ENCODE data around the gene SIRT7. TPM values are rescaled to one million over a fixed set of nuclear protein-coding genes. Genes with fewer than 3 reads are reported as not detected.

The SIRT7 gene
- total RNA-seq, 3 donors from 2014 or later (not counting 1 experiment from before 2014, with no cell fraction given), result 75.8 to 102 (median 94.9) TPM

DNA sequence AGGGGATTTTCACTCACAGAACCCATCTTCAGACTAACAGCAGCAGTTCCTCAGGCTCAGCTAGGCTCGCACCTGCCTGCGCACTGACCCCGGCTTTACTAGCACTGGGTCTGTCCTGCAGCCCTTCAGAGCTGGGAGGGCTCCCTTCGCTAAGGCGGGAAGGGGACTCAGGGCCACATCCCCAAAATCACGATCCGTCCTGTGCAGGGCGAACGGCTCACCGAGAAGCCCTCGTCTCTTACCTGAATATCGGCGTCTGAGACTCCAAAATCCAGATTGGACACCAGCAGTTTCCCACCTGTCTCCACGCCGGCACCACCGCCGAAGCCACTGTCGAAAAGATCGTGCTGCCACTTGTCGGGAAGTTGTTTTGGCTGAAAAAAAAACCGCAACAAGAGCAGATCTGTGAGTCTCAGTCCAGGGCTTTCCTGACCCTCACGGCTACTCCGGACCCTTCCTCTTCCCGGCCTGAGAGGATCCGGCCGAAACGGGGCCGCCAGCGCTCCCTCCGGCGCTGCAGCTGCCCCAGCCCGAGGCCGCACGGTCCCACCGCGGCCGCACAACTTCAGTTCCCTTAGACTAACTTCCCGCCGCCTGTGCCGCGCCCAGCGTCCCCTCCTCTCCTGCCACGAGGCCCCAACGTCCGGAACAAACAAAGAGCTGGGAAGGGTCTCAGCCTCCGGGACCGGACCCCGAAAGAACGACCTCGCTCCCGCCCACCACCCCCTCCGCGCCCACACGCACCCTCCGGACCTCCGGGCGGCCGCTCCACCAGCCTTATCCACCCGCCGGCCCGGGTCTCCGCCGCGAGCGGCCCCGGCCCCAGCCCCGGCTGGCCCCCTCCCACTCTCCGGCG, 27.3 kb downstream of the SIRT7 start:
- 10% methylated on average over 65 of the region's 69 CpGs for WGBS (ENCODE audit: insufficient coverage)
- Mint-ChIP-seq H3K27ac (peak overlapping the region; percentile 93 to 96), H3K9me3 (no peaks in the 10 kb centered on the region), H3K4me3 (peak overlapping the region; percentile 84), H3K27me3 (ENCODE audit: low read depth in 2 of 2) (no peaks in the 10 kb centered on the region), H3K4me1 (peaks cover 10 to 21% of the 10 kb centered on the region in 2 donors), H3K36me3 (no peaks in the 10 kb centered on the region)
- intact Hi-C loops (cut with micrococcal nuclease), result no loop called here
- TF ChIP-seq, protein P1, sequence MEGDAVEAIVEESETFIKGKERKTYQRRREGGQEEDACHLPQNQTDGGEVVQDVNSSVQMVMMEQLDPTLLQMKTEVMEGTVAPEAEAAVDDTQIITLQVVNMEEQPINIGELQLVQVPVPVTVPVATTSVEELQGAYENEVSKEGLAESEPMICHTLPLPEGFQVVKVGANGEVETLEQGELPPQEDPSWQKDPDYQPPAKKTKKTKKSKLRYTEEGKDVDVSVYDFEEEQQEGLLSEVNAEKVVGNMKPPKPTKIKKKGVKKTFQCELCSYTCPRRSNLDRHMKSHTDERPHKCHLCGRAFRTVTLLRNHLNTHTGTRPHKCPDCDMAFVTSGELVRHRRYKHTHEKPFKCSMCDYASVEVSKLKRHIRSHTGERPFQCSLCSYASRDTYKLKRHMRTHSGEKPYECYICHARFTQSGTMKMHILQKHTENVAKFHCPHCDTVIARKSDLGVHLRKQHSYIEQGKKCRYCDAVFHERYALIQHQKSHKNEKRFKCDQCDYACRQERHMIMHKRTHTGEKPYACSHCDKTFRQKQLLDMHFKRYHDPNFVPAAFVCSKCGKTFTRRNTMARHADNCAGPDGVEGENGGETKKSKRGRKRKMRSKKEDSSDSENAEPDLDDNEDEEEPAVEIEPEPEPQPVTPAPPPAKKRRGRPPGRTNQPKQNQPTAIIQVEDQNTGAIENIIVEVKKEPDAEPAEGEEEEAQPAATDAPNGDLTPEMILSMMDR (IDR thresholded peaks at IDR 0.05), result no peak
- peak in 1 of 2 donors; percentile 47 for DNase-seq
- H3K4me1 ChIP-seq (ENCODE audit: control insufficient read depth, insufficient read depth, low read length), result peaks cover 23% of the 10 kb centered on the region
- H3K4me3 ChIP-seq (ENCODE audit: low read length), result peak overlapping the region; percentile 48
- ATAC-seq, result peak in 1 of 3 donors; percentile 1
- no peaks in the 10 kb centered on the region for H3K9me3 ChIP-seq (ENCODE audit: control insufficient read depth, insufficient read depth, low read length)
- H3K36me3 ChIP-seq (ENCODE audit: control insufficient read depth, insufficient read depth, low read length), result peaks cover 47% of the 10 kb centered on the region
- no peaks in the 10 kb centered on the region for H3K27me3 ChIP-seq (ENCODE audit: control insufficient read depth, insufficient read depth, low read length)
- H3K27ac ChIP-seq (ENCODE audit: low read length), result peak overlapping the region; percentile 70

DNA sequence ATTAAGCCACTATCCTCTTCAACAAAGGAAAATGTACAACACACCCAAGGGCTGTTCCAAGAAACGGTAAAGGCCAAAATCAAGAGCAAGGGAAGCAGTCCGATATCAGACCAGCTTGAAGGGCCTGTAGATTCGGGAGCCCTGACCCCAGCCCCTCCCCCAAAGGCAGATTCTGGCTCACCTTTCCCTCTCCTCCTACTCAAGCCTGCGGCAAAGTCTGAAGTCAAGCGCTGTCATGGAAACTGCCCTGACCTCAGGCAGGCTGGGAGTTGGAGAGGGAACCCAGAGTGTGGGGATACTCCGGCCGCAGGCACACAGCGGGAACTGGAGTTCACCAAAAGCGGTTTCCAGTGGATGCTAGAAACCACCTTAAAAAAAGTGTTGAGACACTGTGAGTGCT, 28.4 kb downstream of the SIRT7 start:
- intact Hi-C loops (cut with micrococcal nuclease), result no loop called here
- no peaks in the 10 kb centered on the region for H3K36me3 Mint-ChIP-seq

DNA sequence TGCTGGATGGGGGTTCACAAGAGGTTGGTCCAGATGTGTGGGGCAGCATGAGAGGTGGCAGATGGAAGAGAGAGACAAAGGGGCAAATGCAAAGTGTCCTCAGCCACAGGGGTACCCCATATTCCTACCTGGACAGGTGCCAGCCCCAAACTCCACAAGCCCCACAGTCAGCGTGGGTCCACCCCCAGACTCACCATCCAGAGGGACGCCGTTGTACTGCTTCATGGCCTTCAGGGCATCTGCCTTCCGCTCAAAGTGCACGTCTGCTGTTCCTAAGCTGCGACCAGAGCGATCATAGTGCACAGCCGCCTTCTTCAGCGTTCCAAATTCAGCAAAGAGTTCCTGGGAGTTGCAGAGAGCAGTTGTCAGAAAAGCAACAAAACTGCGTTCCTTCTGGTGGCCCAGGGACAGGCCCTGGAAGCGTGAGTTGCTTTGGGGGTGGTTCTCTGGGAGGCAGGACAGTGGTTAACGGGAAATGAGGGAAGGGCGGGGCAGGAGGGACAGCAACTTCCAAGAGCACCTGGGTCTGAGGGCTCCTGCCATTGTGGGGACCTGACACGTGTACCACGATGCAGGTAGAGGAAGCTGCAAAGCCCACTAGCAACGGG, 28.9 kb downstream of the SIRT7 start:
- Mint-ChIP-seq H3K36me3 (no peaks in the 10 kb centered on the region), H3K27ac (peak overlapping the region in 1 of 2 donors; percentile 48), H3K27me3 (ENCODE audit: low read depth in 2 of 2) (no peaks in the 10 kb centered on the region), H3K4me3 (peak overlapping the region; percentile 61), H3K4me1 (peaks cover 10 to 25% of the 10 kb centered on the region in 2 donors), H3K9me3 (no peaks in the 10 kb centered on the region)
- DNase-seq (no peak), ATAC-seq (no peak)
- intact Hi-C loops (cut with micrococcal nuclease), result no loop called here
- 97% methylated on average over 16 of the region's 16 CpGs for WGBS (ENCODE audit: insufficient coverage)
- no peak overlapping the region for H3K4me3 ChIP-seq (ENCODE audit: low read length)
- H3K4me1 ChIP-seq (ENCODE audit: control insufficient read depth, insufficient read depth, low read length), result peaks cover 23% of the 10 kb centered on the region
- TF ChIP-seq, protein P1 (IDR thresholded peaks at IDR 0.05), result no peak
- peaks cover 46% of the 10 kb centered on the region for H3K36me3 ChIP-seq (ENCODE audit: control insufficient read depth, insufficient read depth, low read length)
- H3K9me3 ChIP-seq (ENCODE audit: control insufficient read depth, insufficient read depth, low read length), result no peaks in the 10 kb centered on the region
- H3K27me3 ChIP-seq (ENCODE audit: control insufficient read depth, insufficient read depth, low read length), result no peaks in the 10 kb centered on the region
- no peak overlapping the region for H3K27ac ChIP-seq (ENCODE audit: low read length)

More for the DNA sequence above, 28.4 kb downstream of the SIRT7 start:
- no peaks in the 10 kb centered on the region for H3K27me3 Mint-ChIP-seq (ENCODE audit: low read depth in 2 of 2)
- Histone ChIP-seq H3K27ac (ENCODE audit: low read length) (no peak overlapping the region), H3K4me1 (ENCODE audit: control insufficient read depth, insufficient read depth, low read length) (peaks cover 23% of the 10 kb centered on the region), H3K27me3 (ENCODE audit: control insufficient read depth, insufficient read depth, low read length) (no peaks in the 10 kb centered on the region), H3K4me3 (ENCODE audit: low read length) (no peak overlapping the region), H3K36me3 (ENCODE audit: control insufficient read depth, insufficient read depth, low read length) (peaks cover 48% of the 10 kb centered on the region), H3K9me3 (ENCODE audit: control insufficient read depth, insufficient read depth, low read length) (no peaks in the 10 kb centered on the region)
- TF ChIP-seq, protein P1 (IDR thresholded peaks at IDR 0.05), result no peak
- WGBS (ENCODE audit: insufficient coverage), result 96% methylated on average over 9 of the region's 9 CpGs
- DNase-seq (no peak), ATAC-seq (no peak)
- peak overlapping the region; percentile 84 for H3K4me3 Mint-ChIP-seq
- H3K27ac Mint-ChIP-seq, result peak overlapping the region; percentile 93 to 96
- no peaks in the 10 kb centered on the region for H3K9me3 Mint-ChIP-seq
- peaks cover 10 to 25% of the 10 kb centered on the region in 2 donors for H3K4me1 Mint-ChIP-seq
